GM12875 (cell line): ENCODE measurements around the gene NR3C1.
"Not testable (repeated sequence)": the region's sequence is repeated elsewhere in the genome, so short reads cannot be mapped to it uniquely, and the experiment has no call there.

Experiments
- H3K4me3 ChIP-seq: one replicate; pipeline ENCODE4 v1.5.1; 2011; ENCODE audit warnings: low read depth, low read length, control low read depth
- TF ChIP-seq, protein P1 (sequence below): IDR thresholded peaks from 2 replicates; pipeline ENCODE4 v1.5.1; 2011; ENCODE audit warnings: low read depth, mild to moderate bottlenecking, control low read depth, inconsistent platforms, low read length, moderate library complexity, borderline replicate concordance; ENCODE audit not compliant: insufficient read depth

Gene NR3C1

DNA sequence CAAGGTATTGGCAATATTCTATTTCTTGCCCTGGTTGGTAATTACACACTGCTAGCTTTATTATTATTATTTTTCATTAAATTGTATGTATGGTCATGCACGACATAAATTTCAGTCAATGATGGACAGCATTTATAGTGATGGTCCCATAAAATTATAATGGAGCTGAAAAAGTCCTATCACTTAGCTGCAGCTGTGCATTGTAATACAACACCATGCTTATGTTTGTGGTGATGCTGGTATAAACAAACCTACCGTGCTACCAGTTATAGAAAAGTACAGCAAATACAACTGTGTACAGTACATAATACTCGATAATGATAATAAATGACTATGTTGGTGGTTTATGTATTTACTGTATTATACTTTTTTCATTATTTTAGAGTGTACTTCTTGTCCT, 65.5 kb downstream of the NR3C1 start:
- TF ChIP-seq, protein P1, sequence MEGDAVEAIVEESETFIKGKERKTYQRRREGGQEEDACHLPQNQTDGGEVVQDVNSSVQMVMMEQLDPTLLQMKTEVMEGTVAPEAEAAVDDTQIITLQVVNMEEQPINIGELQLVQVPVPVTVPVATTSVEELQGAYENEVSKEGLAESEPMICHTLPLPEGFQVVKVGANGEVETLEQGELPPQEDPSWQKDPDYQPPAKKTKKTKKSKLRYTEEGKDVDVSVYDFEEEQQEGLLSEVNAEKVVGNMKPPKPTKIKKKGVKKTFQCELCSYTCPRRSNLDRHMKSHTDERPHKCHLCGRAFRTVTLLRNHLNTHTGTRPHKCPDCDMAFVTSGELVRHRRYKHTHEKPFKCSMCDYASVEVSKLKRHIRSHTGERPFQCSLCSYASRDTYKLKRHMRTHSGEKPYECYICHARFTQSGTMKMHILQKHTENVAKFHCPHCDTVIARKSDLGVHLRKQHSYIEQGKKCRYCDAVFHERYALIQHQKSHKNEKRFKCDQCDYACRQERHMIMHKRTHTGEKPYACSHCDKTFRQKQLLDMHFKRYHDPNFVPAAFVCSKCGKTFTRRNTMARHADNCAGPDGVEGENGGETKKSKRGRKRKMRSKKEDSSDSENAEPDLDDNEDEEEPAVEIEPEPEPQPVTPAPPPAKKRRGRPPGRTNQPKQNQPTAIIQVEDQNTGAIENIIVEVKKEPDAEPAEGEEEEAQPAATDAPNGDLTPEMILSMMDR = no peak
- H3K4me3 ChIP-seq = no peak overlapping the region

DNA sequence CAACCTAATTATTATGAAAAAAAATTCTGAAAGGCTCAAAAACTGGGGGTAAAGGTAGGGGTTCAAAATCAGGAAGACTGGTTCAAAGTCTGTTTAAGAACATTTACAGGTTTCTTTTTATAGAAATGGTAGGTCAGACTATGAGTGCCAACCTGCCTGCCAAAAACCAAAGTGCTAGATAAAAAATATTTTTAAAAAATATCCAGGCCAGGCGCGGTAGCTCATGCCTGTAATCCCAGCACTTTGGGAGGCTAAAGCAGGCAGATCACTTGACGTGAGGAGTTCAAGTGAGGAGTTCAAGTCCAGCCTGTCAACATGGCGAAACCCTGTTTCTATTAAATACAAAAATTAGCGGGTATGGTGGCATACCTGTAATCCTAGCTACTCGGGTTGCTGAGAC, 67.0 kb downstream of the NR3C1 start:
- TF ChIP-seq, protein P1 = no peak
- no peak overlapping the region for H3K4me3 ChIP-seq

DNA sequence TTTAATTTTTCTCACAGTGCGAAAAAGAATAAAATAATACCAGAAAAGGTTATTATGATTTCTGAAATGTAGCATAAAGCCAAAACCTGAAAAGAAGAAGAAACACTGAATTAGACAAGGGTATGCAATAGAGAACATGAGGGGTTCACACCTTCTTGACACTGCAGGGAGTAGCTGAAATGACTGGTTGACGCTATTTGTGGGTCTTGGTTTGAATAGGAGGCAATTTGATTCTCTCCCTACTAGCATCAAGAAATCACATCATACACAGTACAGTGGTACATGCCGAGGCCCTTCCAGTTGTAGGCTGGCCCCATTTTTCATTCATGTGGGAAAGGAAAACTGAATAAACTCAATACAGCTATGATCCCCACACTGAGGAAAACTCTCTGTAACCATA, 68.6 kb downstream of the NR3C1 start:
- no peak overlapping the region for H3K4me3 ChIP-seq
- TF ChIP-seq, protein P1 = no peak

DNA sequence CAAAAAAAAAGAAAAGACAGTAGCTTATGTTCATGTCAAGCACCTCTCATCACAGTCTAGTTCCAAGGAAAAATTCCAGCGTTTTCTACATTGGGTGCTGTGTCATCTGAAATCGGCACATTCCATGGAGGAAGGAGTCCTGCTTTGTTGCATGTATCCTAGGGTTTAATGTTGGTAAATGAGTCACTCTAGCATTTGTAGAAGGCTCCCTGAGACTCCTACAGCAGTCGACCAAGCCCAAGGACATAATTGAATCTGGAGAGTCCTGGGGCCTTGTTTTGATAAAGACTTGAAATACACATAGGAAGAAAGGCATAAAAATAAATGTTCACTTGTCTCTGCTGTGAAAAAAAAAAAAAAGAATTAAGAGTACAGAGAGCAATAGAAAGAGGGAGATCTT, 69.1 kb downstream of the NR3C1 start:
- not testable (repeated sequence) for H3K4me3 ChIP-seq

DNA sequence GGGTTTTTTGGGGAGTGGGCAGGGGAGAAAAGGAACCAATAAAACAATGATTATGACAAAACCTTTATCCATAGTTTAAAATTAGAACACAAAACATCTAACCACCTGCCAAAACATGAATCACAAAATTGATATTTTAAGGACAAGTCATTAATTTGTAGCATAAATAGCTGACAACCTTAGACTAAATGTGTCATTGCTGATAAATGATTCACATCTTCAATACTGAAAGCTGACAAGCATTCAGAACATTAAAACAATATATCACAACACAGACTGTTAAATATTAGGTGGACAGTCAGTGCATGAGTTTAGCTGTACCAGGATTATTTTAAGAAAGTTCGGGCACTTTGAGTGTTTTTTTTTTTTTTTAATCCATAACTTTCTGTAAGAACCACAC, 71.5 kb downstream of the NR3C1 start:
- TF ChIP-seq, protein P1 = no peak
- H3K4me3 ChIP-seq = no peak overlapping the region

DNA sequence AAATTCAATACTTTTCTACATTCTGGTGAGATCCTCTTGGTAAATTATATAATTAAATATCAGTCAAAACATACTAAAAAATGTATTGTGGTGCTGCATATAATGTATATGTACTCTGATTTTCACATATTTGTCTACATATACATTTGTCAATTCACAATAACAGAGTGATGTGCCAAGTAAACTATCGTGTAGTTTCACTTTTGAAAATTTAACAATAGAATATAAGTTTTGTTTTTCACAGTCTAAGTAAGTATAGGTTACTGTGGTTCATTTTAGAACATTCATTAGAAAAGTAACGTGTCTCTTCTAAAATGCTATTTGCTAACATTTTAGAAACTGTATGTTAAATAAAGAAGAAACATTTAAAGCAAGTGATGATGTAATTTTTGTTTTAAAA, 73.6 kb downstream of the NR3C1 start:
- no peak overlapping the region for H3K4me3 ChIP-seq
- TF ChIP-seq, protein P1 = no peak

DNA sequence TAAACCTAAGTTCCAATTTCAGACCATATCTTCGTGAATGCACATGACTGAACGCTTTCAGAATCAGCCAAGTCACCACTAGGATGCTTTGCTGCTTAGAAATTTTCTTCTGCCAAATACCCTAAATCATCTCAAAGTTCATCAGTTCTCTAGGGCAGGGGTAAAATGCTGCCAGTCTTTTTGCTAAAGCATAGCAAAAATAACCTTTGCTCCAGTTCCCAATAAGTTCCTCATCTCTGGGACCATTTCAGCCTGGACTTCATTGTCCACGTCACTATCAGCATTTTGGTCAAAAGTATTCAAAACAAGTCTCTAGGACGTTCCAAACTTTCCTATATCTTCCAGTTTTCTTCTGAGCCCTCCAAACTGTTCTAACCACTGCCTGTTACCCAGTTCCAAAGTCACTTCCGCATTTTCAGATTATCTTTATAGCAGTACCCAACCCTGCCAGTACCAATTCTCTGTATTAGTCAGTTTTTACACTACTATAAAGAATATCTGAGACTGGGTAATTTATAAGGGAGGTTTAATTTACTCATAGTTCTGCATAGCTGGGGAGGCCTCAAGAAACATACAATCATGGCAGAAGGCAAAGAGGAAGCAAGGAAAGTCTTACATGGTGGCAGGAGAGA, 74.8 kb downstream of the NR3C1 start:
- H3K4me3 ChIP-seq = no peak overlapping the region
- TF ChIP-seq, protein P1 = no peak

DNA sequence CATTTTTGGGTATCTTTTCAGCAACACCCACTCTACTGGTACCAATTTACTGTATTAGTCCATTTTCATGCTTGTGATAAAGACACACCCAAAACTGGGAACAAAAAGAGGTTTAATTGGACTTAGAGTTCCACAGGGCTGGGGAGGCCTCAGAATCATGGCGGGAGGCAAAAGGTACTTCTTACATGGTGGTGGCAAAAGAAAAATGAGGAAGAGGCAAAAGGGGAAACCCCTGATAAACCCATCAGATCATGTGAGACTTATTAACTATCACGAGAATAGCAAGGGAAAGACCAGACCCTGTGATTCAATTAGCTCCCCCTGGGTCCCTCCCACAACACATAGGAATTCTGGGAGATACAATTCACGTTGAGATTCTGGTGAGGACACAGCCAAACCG, 78.4 kb downstream of the NR3C1 start:
- H3K4me3 ChIP-seq = not testable (repeated sequence)

DNA sequence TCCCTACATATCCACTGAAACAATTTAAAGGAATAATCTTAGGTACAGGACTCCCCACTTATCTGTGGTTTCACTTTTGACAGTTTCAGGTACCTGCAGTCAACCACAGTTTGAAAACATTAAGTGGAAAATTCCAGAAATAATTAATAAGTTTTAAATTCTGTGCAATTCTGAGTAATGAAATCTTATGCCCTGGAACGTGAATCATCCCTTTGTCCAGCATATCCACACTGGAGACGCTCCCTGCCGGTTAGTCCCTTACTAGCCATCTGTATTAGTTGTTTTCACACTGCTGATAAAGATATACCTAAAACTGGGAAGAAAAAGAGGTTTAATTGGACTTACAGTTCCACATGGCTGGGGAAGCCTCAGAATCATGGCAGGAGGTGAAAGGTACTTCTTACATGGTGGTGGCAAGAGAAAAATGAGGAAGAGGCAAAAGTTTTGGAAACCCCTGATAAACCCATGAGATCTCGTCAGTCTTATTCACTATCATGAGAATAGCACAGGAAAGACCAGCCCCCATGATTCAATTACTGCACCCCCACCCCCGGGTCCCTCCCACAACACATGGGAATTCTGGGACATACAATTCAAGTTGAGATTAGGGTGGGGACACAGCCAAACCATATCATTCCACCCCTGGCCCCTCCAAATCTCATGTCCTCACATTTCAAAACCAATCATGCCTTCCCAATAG, 80.4 kb downstream of the NR3C1 start:
- not testable (repeated sequence) for H3K4me3 ChIP-seq
